ENCODE data around the gene AP4M1.
A peak's percentile ranks its signal among the peaks of the same experiment; 100 is the strongest.

Gene AP4M1

DNA sequence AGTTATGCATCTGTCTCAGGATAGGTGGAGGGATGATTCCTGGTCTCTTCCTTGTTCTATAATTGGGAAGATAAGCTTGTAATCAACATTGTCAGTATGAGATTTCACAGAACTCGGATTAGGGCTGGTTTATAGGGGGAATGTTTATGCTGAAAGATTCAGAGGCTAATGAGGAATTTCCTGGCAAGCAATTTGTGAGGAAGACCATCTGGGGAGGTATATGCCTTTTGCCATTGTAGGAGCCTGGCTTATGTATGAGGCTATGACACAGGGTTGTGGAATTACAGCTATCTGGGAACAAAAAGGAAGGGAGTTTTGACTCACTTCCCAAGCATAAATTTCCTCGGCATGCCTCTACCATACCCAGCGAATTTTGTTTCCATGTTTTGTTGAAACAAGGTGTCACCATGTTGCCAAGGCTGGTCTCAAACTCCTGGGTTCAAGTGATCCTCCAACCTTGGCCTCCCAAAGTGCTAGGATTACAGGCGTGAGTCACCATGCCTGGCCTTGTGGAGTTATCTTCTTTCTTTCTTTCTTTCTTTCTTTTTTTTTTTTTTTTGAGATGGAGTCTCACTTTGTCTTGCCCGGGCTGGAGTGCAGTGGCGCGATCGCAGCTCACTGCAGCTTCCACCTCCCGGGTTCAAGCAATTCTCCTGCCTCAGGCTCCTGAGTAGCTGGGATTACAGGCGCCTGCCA is 14.2 kb upstream of the AP4M1 start:
- no peak for DNase-seq

DNA sequence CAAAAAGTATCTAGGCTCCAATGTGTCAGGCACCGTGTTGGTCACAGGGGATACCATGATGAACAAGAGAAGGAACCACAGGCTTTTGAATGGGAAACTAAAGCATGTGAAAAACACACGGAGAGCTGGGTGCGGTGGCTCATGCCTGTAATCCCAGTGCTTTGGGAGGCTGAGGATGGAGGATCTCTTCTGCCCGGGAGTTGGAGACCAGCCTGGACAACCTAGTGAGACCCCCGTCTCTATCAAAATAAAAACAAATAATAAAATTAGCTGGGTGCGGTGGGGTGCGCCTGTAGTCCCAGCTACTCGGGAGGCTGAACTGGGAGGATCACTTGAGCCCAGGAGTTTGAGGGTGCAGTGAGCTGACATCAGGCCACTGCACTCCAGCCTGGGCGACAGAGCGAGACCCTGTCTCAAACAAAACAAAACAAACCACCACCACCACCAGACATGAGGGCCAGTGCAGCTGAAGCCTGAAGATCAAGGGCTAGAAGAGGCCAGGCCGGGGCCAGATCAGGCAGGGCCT is 13.3 kb upstream of the AP4M1 start:
- DNase-seq, result no peak

DNA sequence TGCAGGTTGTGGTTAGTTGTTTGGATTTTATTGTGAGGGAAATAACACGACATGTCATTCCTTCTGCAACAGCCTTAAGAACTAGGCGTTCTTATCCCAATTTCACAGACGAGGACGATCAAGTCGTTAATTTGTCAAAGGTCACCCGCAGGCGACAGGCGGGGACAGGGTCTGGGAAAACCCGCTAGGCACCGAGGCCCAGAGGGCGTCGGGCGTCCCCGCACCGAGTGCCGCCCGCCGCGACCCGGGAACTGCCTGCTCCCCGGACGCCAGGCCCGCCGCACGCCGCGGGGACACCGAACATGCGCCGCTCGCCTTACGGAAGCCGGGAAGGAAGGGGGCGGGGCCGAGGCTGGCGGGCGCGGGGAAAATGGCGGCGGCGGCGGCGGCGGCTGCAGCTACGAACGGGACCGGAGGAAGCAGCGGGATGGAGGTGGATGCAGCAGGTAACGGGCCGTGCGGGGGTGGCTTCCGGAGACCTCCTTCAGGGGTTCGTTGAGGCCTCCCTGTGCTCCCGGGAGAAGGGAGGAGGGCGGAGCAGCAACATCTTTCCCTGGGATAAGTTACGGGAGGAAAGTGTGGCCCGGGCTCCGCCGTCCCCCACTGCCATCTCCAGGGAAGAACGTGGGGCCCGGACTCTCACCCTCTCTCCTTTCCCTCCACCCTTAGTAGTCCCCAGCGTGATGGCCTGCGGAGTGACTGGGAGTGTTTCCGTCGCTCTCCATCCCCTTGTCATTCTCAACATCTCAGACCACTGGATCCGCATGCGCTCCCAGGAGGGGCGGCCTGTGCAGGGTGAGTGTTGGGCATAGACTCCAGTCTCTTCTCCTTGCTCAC is 12.6 kb upstream of the AP4M1 start, which contains the start of gene COPS6:
TSS of gene COPS6 (plus strand) at position 349 of the 837 bp plus-strand sequence. CDS start at position 371, 22 bp downstream.
- peak; percentile 54 for DNase-seq

DNA sequence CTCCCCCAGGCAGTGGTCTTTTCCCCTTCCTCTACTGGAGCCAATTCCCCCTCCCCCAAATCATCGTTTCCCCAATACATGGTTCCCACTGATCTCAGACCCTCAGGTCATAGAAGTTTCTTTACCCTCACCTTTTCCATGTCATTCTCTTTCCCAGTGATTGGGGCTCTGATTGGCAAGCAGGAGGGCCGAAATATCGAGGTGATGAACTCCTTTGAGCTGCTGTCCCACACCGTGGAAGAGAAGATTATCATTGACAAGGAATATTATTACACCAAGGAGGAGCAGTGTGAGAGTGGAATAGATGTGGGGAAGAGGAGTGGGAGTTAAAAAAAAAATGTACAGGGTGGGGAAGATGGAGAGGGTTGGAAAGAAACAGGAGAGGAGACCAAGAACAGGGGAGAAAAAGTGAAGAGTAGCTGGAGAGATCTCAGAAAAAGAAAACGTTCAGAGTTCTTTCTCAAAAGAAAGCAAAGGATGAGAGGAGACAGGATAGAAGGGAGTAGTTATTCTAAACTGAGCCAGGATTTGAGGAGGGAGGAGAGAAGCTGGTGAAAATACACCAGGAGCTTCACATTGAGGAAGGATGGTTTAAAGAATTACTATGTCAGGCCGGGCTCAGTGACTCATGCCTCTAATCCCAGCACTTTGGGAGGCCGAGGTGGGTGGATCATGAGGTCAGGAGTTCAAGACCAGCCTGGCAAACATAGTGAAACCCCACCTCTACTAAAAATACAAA is 11.8 kb upstream of the AP4M1 start:
- DNase-seq, result no peak

DNA sequence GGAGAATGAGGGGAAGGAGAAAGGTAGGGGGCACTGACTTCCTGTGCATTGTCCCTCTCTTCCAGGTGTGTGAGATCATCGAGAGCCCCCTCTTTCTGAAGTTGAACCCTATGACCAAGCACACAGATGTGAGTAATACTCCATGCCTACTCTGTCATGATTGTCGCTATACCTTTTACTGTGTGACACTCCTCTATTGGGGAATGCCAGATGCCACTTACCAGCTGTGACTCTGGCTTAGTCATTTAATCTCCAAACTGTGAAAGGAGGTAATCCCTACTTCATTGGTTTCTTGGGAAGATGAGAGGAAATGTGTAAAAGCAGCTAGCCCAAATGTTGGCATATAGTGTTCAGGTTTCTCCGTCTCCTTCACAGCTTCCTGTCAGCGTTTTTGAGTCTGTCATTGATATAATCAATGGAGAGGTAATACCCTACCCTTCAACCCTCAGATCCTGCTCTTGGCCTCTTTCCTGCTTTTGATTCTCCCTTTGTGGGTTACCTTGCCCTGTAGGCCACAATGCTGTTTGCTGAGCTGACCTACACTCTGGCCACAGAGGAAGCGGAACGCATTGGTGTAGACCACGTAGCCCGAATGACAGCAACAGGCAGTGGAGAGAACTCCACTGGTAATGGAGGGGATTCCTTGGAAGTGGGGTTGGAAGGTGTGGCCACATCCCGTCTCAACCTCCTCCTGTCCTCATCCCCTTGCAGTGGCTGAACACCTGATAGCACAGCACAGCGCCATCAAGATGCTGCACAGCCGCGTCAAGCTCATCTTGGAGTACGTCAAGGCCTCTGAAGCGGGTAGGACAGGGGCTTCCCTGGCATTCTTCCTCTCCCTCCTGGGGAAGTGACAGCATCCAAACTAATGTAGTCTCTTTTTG is 10.7 kb upstream of the AP4M1 start:
- DNase-seq, result no peak

DNA sequence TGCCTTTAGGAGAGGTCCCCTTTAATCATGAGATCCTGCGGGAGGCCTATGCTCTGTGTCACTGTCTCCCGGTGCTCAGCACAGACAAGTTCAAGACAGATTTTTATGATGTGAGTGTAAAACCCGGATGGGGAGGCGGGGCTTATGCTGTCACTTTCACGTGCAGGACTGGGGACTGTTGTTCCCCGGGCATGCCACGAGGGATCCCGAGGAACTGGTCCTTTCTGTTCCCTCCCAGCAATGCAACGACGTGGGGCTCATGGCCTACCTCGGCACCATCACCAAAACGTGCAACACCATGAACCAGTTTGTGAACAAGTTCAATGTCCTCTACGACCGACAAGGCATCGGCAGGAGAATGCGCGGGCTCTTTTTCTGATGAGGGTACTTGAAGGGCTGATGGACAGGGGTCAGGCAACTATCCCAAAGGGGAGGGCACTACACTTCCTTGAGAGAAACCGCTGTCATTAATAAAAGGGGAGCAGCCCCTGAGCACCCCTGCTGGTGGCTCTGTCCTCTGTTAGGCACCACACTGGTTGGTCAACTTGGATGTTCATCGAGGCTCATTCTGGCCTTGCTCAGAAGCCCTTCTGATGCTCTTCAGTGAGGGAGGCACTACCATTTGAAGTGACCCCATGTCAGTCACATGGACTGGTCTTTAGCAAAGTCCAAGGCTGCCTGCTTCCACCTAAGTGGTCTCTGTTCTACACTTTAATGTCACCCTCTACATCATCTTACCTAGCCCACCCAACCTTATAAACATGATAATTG is 9.8 kb upstream of the AP4M1 start:
- DNase-seq, result no peak

DNA sequence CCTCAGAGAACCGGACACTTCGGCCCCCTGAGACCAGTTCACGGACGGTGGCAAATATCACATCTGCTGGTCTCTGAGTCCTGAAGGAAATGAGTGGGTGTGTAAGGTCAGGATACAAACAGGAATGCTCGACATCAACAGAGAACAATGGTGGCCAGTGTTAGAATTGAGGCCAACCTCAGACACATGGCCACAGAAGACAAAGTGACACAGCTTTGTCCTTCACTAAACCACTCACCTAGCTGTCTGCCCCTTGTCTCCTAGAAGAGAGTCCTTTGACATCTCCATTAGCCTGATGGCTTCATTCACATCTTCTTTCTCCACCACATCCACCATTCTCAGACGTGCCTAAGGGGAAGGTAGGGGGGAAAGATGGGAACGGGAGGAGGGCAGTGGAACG is 8.4 kb upstream of the AP4M1 start:
- no peak for DNase-seq

DNA sequence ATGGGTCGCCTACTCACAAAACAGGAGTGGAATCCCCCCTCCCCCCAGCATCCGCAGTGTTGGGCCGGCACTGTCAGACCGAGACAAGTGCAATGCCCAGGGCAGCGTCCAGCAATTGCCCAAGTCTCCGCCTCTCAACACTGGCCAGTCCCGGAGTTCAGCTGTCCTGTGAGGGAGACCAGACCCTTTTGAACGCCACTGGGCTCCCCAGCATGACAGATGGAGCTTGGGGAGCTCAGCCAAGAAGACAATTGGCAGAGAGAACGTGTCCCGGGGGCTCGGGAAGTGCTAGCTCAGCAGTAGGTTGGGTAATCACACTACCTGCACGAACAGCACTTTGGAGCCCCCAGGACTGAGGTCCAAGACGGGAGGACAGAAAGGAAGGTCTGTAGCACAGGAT is 7.9 kb upstream of the AP4M1 start:
- DNase-seq, result no peak

DNA sequence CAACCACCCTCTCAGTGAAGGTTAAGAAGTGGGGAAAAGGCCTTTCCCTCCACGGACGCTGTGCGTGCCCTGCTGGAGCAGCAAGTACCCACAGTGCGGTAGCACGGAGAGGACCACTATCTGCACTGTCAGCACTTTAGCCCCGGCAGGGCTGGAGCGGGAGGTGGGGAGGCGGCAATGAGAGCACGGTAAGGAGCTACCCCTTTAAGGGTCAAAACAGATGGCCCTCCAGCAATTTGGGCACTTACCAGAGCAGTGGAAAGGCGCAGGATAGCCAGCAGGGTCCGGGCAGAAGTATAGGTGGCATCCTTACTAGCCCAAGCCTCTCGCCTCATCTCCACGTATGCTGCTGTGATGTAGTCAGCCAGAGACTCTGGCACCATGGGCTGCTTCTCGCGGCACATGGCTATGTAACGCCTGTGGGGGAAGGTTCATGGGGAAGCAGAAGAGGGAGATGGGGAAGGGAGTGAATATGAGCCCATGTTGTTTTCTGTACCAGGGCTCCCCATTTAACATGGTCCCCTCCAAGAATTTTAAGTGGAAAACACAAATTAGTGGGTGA is 7.4 kb upstream of the AP4M1 start:
- no peak for DNase-seq

DNA sequence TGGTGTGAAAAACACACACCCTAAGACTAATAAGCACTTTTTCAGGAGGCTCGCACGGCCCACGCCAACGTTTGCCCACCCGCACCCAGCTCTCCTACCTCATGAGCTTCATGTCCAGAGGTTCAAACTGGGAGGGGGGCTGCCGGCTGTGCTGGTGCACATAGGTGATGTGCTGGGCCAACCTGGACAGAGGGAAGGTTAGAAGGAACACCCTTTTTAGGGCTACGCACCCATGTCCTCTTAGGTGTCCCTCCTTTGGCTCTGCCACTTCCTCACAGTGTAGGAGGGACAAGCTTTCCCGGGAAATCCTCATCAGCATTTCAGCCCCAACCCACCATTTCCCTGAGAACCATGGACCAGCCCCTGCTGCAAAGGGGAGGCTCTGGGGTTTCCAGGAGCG is 6.2 kb upstream of the AP4M1 start:
- DNase-seq, result no peak

DNA sequence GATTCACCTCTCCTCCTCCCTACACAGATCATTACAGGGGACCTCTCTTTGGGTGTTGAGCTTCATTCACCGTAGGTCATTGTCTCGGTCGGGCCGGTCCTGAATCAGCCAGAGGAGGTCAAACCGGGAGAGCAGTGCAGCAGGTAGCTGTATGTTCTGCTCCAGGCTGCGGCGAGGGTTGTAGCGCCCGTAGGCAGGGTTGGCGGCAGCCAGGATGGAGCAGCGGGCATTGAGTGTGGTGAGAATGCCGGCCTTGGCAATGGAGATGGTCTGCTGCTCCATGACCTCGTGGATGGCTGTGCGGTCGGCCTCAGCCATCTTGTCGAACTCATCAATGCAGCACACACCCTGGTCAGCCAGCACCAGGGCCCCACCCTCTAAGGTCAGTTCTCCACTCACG is 5.7 kb upstream of the AP4M1 start:
- no peak for DNase-seq

DNA sequence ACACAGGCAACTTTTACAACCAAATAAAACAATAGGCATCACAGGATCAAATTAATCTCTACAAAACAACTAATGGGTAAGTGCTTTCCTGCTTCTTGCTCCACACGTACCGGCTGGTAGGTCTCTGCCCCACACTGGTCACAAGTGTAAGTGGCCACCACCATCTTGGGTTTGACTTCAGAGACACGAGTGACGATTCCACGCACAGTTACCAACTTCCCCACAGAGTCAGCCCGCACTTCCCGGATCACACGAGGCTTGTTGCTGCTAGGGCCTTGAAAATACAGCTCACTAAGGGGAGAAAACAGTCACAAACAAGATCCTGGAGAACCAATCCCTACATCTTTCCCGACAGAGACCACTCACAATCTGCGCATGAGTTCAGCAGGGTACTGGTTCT is 2.5 kb upstream of the AP4M1 start:
- DNase-seq, result no peak

DNA sequence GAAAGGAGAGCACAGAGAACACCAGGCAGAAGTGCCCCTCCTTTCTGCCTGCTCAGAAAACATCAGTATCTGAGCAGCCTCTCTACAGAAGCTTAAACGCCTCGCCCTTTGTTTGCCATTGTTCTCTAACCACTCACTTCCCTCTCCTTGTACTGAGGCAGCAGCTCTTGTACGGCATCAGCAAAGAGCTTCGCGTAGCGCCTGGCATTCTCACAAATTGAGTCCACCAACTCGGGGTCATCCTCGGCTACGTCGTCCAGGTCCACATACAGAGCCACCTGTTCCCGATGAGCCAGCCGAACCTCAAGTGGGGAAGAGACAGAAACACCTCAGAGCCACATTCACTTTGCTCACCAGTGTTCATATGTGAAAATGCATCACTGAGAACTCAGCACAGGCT is 2.0 kb upstream of the AP4M1 start:
- DNase-seq, result no peak

DNA sequence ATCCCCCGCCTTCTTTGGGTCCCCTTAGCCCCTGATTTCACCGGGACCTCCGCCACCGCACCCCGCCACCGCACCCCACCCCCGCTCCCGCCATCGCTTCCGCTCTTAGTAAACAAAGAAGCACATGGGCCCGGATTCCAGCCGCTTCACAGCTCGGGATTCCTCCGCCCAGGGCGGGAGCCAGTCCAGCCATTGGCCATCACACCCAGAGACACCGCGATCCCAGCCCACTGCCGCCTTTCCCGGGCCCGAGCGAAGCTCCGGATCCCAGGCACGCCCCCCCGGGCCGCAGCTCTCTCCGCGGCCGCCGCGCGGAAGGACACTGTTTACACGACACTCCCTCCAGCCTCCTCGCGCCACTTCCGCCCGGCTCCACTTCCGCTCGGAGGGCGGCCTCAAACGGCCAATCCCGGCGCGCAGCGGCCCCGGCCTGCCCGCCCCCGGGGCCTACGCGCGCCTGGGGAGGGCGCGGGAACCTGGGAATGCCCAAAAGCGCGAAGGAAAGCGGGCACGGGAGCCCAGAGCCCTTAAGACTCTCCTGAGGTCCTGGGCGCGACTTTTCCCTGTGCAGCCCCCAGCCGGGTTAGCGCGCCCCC is 925 bp upstream of the AP4M1 start:
- peak; percentile 94 for DNase-seq

DNA sequence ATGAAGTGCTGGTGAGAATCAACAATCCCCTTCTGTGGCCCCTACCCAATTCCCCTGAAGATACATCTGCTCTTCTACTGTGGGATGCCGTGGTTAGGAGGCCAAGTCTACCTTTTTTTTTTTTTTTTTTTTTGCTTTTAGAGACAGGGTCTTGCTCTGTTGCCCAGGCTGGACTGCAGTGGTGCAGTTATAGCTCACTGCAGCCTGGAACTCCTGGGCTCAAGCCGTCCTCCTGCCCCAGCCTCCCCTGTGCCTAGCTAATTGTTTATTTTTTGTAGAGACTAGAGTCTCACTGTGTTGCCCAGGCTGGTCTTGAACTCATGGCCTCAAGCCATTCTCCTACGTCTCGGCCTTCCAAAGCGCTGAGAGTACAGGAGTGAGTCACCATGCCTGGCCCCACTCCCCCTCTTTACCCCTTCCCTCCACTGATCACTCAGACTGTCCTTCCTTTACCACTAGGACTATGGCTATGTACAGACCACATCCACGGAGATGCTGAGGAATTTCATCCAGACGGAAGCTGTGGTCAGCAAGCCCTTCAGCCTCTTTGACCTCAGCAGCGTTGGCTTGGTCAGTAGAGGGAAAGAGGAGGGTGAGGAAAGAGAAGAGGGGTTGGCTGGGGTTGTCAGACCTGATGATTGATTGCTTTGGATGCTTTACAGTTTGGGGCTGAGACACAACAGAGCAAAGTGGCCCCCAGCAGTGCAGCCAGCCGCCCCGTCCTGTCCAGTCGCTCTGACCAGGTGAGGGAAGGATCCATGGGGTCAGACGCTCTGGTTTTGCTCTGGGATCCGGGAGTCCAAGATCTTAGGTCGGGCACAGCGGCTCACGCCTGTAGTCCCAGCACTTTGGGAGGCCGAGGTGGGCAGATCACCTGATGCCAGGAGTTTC is 1.8 kb downstream of the AP4M1 start:
- no peak for DNase-seq

DNA sequence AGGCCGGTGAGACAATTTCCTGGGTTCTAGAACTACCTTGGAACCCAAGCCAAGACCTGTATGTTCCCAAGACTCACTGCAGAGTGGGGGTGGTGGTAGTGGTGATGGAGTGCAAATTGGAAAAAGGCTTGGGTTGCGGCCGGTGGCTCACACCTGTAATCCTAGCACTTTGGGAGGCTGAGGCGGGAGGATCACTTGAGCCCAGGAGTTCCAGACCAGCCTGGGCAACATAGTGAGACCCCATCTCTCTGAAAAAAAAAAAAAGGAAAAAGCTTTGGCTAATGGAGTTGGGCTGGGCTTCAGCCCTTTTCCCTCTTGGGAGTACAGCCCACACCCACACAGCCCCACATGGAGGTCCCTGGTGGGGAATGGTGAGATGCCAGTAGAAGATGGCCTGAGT is 4.1 kb downstream of the AP4M1 start:
- DNase-seq, result no peak

DNA sequence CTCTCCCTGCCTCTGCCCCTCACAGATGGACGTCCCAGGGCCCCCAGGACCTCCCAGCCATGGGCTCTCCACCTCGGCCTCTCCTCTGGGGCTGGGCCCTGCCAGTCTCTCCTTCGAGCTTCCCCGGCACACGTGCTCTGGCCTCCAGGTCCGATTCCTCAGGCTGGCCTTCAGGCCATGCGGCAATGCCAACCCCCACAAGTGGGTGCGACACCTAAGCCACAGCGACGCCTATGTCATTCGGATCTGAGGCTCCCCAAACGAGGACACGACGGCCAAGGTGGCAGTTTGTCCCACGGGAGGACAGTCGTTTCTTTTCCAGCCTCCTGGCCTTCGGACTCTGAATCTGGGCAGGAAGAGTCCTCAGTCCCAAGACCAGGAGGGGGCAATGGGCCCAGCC is 5.2 kb downstream of the AP4M1 start:
- DNase-seq, result no peak

DNA sequence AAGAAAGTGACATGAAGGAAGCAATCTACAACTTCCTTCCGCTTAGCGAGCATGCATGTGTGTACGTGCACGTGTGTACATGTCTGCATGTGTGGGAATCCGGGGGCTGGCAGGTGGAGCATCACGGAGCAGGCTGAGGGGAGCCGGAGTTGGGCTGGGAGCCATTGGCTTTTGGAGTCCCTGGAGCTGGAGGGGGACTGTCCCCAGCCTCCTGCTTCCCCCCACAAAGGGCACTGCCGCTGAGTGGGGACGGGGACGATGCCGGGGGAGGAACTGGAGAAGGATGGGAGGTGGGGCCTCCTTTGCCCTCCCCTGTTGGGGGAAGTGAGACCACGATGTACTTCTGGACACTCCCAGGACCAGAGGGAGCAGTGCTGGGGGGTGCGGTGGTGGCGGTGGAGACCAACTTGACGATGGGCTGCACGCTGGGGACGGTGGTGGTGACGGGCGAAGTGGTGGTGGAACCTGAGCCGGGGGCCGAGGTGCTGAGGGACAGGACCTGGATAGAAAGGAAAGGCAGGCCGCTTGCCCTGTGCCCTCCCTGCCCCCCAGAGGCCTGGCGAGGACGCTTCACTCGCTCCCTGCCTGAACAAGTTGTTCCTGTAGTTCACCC is 5.8 kb downstream of the AP4M1 start:
- no peak for DNase-seq

DNA sequence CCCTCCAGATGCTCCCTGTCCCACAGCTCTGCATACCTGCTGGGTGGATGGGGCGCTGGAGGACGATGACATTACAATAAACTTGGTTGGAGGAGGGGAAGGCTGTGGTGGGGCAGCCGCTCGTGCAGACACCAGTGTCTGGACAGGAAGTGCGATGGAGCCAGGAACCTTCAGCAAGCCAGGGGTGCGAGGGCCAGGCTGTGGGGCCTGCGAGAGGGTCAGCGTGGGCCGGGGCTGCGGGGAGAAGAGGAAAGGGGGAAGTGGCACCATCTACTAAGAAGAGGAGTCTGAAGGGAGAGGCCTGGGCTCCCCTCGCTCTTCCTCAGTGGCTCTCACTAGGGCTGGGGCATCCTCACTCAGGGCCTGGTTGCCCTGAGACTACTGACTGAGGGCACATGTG is 6.4 kb downstream of the AP4M1 start:
- no peak for DNase-seq

Measured in NCI-H526 treated with DMSO at 0.1 percent for 48 hours (cell line).